Prostate gland (tissue), 2 donors: Measurements from ENCODE around the gene ENC1.

Source experiments
- CTCF ChIP-seq, 4 experiments: fragments of 200-600 bp in 2 of 4; fragments of 450-650 bp in 2 of 4; sonication (generic) in 2 of 4; IDR thresholded peaks; 1 replicate in 3 of 4; 2 replicates in 1 of 4; pipeline ENCODE4 v1.5.1; 2016 to 2019; ENCODE audit warnings: antibody characterized with exemption in 4 of 4, mild to moderate bottlenecking in 2 of 4, moderate library complexity in 2 of 4
- POLR2A ChIP-seq: fragments of 450-650 bp; IDR thresholded peaks from one replicate; pipeline ENCODE4 v1.6.1; 2016; ENCODE audit warnings: antibody characterized with exemption, mild to moderate bottlenecking

GRCh38 chr5:74579215-74579614, 61.3 kb downstream of the ENC1 start:
- TF ChIP-seq POLR2A (no peak), CTCF (IDR thresholded peaks at IDR 0.05) (no peak)
